HEK293 (cell line): ENCODE measurements around the gene ZSWIM1.

ENCODE experiments used
- BCL11A ChIP-seq: fragments of 450-650 bp; formaldehyde crosslinking; IDR thresholded peaks from 2 replicates; pipeline ENCODE4 v1.5.1; 2016; ENCODE audit warnings: low read depth, missing biosample characterization, missing genetic modification characterization
- FEZF1 ChIP-seq: fragments of 450-650 bp; formaldehyde crosslinking; IDR thresholded peaks from 2 replicates; pipeline ENCODE4 v1.5.1; 2016; ENCODE audit warnings: missing biosample characterization, missing genetic modification characterization
- HIC1 ChIP-seq: fragments of 450-650 bp; formaldehyde crosslinking; IDR thresholded peaks from 2 replicates; pipeline ENCODE4 v1.5.1; 2016; ENCODE audit warnings: missing biosample characterization, missing genetic modification characterization
- KLF9 ChIP-seq: fragments of 450-650 bp; formaldehyde crosslinking; IDR thresholded peaks from 2 replicates; pipeline ENCODE4 v1.5.1; 2016; ENCODE audit warnings: missing biosample characterization, missing genetic modification characterization, low read depth
- MEIS1 ChIP-seq: sonication (generic); formaldehyde crosslinking; IDR thresholded peaks from 2 replicates; pipeline ENCODE4 v1.8.1; 2022; ENCODE audit warnings: missing genetic modification reagents, mild to moderate bottlenecking, borderline replicate concordance
- MYNN ChIP-seq: fragments of 450-650 bp; formaldehyde crosslinking; IDR thresholded peaks from 2 replicates; pipeline ENCODE4 v1.5.1; 2016; ENCODE audit warnings: missing biosample characterization, missing genetic modification characterization, borderline replicate concordance
- SP2 ChIP-seq: fragments of 450-650 bp; formaldehyde crosslinking; IDR thresholded peaks from 2 replicates; pipeline ENCODE4 v1.5.1; 2016; ENCODE audit warnings: missing biosample characterization, missing genetic modification characterization
- SP7 ChIP-seq: fragments of 450-650 bp; formaldehyde crosslinking; IDR thresholded peaks from 2 replicates; pipeline ENCODE4 v1.5.1; 2016; ENCODE audit warnings: missing biosample characterization, missing genetic modification characterization
- TCF7L2 ChIP-seq: IDR thresholded peaks from 2 replicates; pipeline ENCODE4 v1.6.1; 2011; ENCODE audit warnings: low read depth, mild to moderate bottlenecking, inconsistent platforms, low read length, moderate library complexity, borderline replicate concordance
- ZBTB11 ChIP-seq: fragments of 450-650 bp; formaldehyde crosslinking; conservative IDR thresholded peaks from 2 replicates; pipeline ENCODE4 v1.5.1; 2016; ENCODE audit warnings: low read depth, missing biosample characterization, missing genetic modification characterization
- ZBTB8A ChIP-seq: fragments of 450-650 bp; formaldehyde crosslinking; IDR thresholded peaks from 2 replicates; pipeline ENCODE4 v1.5.1; 2016; ENCODE audit warnings: missing biosample characterization, missing genetic modification characterization
- ZNF10 ChIP-seq: fragments of 450-650 bp; formaldehyde crosslinking; IDR thresholded peaks from 2 replicates; pipeline ENCODE4 v1.5.1; 2017; ENCODE audit warnings: missing biosample characterization, missing genetic modification characterization
- ZNF133 ChIP-seq: fragments of 450-650 bp; formaldehyde crosslinking; IDR thresholded peaks from 2 replicates; pipeline ENCODE4 v1.5.1; 2016; ENCODE audit warnings: missing biosample characterization, missing genetic modification characterization
- ZNF174 ChIP-seq: fragments of 450-650 bp; formaldehyde crosslinking; IDR thresholded peaks from 2 replicates; pipeline ENCODE4 v1.5.0; 2017; ENCODE audit warnings: missing biosample characterization, mild to moderate bottlenecking, missing genetic modification characterization
- ZNF221 ChIP-seq: fragments of 450-650 bp; formaldehyde crosslinking; IDR thresholded peaks from 2 replicates; pipeline ENCODE4 v1.5.1; 2017; ENCODE audit warnings: missing biosample characterization, missing genetic modification characterization, borderline replicate concordance
- ZNF398 ChIP-seq: fragments of 450-650 bp; formaldehyde crosslinking; IDR thresholded peaks from 2 replicates; pipeline ENCODE4 v1.5.1; 2017; ENCODE audit warnings: missing biosample characterization, missing genetic modification characterization
- ZNF404 ChIP-seq: fragments of 450-650 bp; formaldehyde crosslinking; IDR thresholded peaks from 2 replicates; pipeline ENCODE4 v1.5.1; 2017; ENCODE audit warnings: missing biosample characterization, missing genetic modification characterization
- ZNF433 ChIP-seq: fragments of 450-650 bp; formaldehyde crosslinking; IDR thresholded peaks from 2 replicates; pipeline ENCODE4 v1.5.1; 2016; ENCODE audit warnings: missing biosample characterization, missing genetic modification characterization, low read depth
- ZNF580 ChIP-seq: fragments of 450-650 bp; formaldehyde crosslinking; IDR thresholded peaks from 2 replicates; pipeline ENCODE4 v1.5.1; 2016; ENCODE audit warnings: missing biosample characterization, missing genetic modification characterization
- ZNF624 ChIP-seq: fragments of 450-650 bp; formaldehyde crosslinking; IDR thresholded peaks from 2 replicates; pipeline ENCODE4 v1.5.1; 2017; ENCODE audit warnings: missing biosample characterization, missing genetic modification characterization
- ZNF626 ChIP-seq: fragments of 450-650 bp; sonication (Bioruptor Pico); formaldehyde crosslinking; IDR thresholded peaks from 2 replicates; pipeline ENCODE4 v1.5.1; 2018; ENCODE audit warnings: missing biosample characterization, missing genetic modification characterization, inconsistent platforms
- ZNF645 ChIP-seq: fragments of 450-650 bp; formaldehyde crosslinking; IDR thresholded peaks from 2 replicates; pipeline ENCODE4; 2016; ENCODE audit warnings: missing biosample characterization, missing genetic modification characterization
- ZNF660 ChIP-seq: fragments of 450-650 bp; IDR thresholded peaks from 2 replicates; pipeline ENCODE4 v1.5.1; 2018; ENCODE audit warnings: missing biosample characterization, mild to moderate bottlenecking, missing genetic modification characterization
- ZNF692 ChIP-seq: fragments of 450-650 bp; formaldehyde crosslinking; IDR thresholded peaks from 2 replicates; pipeline ENCODE4 v1.5.1; 2016; ENCODE audit warnings: missing biosample characterization, missing genetic modification characterization
- ZNF76 ChIP-seq: fragments of 450-650 bp; formaldehyde crosslinking; IDR thresholded peaks from 2 replicates; pipeline ENCODE4; 2016; ENCODE audit warnings: low read depth, missing biosample characterization, missing genetic modification characterization, borderline replicate concordance
- ZNF791 ChIP-seq: fragments of 450-650 bp; formaldehyde crosslinking; IDR thresholded peaks from 2 replicates; pipeline ENCODE4 v1.5.1; 2016; ENCODE audit warnings: missing biosample characterization, missing genetic modification characterization
- ZSCAN18 ChIP-seq: fragments of 450-650 bp; formaldehyde crosslinking; IDR thresholded peaks from 2 replicates; pipeline ENCODE4 v1.5.1; 2016; ENCODE audit warnings: missing biosample characterization, missing genetic modification characterization

Gene ZSWIM1

GRCh38 chr20:45860560-45861220 lies 20.3 kb upstream of the ZSWIM1 start (continued):
- no peak for TF ChIP-seq ZBTB11 (tag by site-specific recombination)
- peak; percentile 26; the same call in 1 of the 2 replicates for TF ChIP-seq ZNF398 (tag by site-specific recombination)
- no peak for TF ChIP-seq MYNN
- TF ChIP-seq FEZF1: no peak
- TF ChIP-seq SP7 (tag by site-specific recombination): peak; percentile 87
- no peak; the same call in 1 of the 2 replicates for TF ChIP-seq BCL11A (tag by site-specific recombination)
- no peak for TF ChIP-seq ZNF76
- TF ChIP-seq ZNF692: peak; percentile 87
- TF ChIP-seq MEIS1 (CRISPR knock-in tag): no peak
- TF ChIP-seq ZNF221: no peak
- TF ChIP-seq TCF7L2: no peak
- no peak for TF ChIP-seq HIC1
- no peak for TF ChIP-seq ZNF580 (tag by site-specific recombination)
- TF ChIP-seq ZBTB8A (tag by site-specific recombination): no peak
- no peak for TF ChIP-seq ZNF174 (tag by site-specific recombination)
- no peak for TF ChIP-seq ZNF791 (tag by site-specific recombination)
- TF ChIP-seq ZNF624 (tag by site-specific recombination): no peak
- peak; percentile 17; the same call in 1 of the 2 replicates for TF ChIP-seq SP2 (tag by site-specific recombination)
- no peak for TF ChIP-seq ZNF433 (tag by site-specific recombination)
- TF ChIP-seq ZNF626 (tag by site-specific recombination): no peak
- no peak for TF ChIP-seq ZNF660 (tag by site-specific recombination)
- TF ChIP-seq ZSCAN18 (tag by site-specific recombination): no peak
- TF ChIP-seq ZNF10: no peak
- no peak for TF ChIP-seq ZNF645 (tag by site-specific recombination)
- no peak for TF ChIP-seq ZNF404 (tag by site-specific recombination)
- no peak for TF ChIP-seq ZNF133 (tag by site-specific recombination)
- TF ChIP-seq KLF9 (tag by site-specific recombination): no peak
